Right lobe of liver (tissue), 4 donors: ENCODE data around the gene FBN3.
"Not testable (repeated sequence)": the region's sequence is repeated elsewhere in the genome, so short reads cannot be mapped to it uniquely, and the experiment has no call there.

Experiments used
- POLR2A ChIP-seq: fragments of 450-650 bp; IDR thresholded peaks from one replicate; pipeline ENCODE4 v1.6.1; 2017; ENCODE audit warnings: antibody characterized with exemption, mild to moderate bottlenecking
- TF ChIP-seq, protein P1 (sequence below), 4 donors: fragments of 200-600 bp in 3 of 4; fragments of 450-650 bp in 1 of 4; IDR thresholded peaks; one replicate each; pipeline versions ENCODE4 v1.5.1 to v1.8.0; 2016 to 2022; ENCODE audit warnings: antibody characterized with exemption in 4 of 4, mild to moderate bottlenecking in 2 of 4
- donor health status: DM: no; HTN: no; CAD: no.
- donor health status: DM: no; HTN: no; CAD: no.
- donor health status: DM: no; HTN: yes; CAD: no.

DNA sequence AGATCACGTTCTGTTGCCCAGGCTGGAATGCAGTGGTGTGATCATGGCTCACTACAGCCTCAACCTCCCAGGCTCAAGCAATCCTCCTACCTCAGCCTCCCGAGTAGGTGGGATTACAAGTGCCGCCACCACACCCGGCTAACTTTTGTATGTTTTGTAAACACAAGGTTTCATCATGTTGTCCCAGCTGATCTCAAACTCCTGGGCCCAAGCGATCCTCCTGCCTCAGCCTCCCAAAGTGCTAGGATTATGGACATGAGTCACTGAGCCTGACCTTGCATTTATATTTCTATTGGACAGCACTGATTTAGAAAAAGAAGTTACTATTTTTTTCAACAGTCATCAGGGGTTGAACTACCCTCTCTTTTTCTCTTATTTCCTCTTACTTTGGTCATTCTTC, 9.9 kb upstream of the FBN3 start:
- TF ChIP-seq, protein P1, sequence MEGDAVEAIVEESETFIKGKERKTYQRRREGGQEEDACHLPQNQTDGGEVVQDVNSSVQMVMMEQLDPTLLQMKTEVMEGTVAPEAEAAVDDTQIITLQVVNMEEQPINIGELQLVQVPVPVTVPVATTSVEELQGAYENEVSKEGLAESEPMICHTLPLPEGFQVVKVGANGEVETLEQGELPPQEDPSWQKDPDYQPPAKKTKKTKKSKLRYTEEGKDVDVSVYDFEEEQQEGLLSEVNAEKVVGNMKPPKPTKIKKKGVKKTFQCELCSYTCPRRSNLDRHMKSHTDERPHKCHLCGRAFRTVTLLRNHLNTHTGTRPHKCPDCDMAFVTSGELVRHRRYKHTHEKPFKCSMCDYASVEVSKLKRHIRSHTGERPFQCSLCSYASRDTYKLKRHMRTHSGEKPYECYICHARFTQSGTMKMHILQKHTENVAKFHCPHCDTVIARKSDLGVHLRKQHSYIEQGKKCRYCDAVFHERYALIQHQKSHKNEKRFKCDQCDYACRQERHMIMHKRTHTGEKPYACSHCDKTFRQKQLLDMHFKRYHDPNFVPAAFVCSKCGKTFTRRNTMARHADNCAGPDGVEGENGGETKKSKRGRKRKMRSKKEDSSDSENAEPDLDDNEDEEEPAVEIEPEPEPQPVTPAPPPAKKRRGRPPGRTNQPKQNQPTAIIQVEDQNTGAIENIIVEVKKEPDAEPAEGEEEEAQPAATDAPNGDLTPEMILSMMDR (IDR thresholded peaks at IDR 0.05): not testable (repeated sequence)
- TF ChIP-seq POLR2A: not testable (repeated sequence)
